H9 (cell line): ENCODE results near the gene ME3. TPM values are rescaled to one million over a fixed set of nuclear protein-coding genes. Genes with fewer than 3 reads are reported as not detected.

Source experiments
- DNase-seq: peaks from one replicate; pipeline ENCODE4 v3.0.0-alpha.2; 2017
- H2AFZ ChIP-seq: one replicate; pipeline ENCODE4 v1.6.1; 2013; ENCODE audit warnings: mild to moderate bottlenecking, low read length, control low read depth, moderate library complexity
- H2AK5ac ChIP-seq: 2 replicates; pipeline ENCODE4 v1.6.1; 2013; ENCODE audit warnings: low read length, control low read depth, mixed read lengths; ENCODE audit not compliant: insufficient read length
- H2BK120ac ChIP-seq: one replicate; pipeline ENCODE4 v1.6.1; 2013; ENCODE audit warnings: low read depth, mild to moderate bottlenecking, low read length, control low read depth, inconsistent platforms; ENCODE audit not compliant: poor library complexity, severe bottlenecking
- H2BK12ac ChIP-seq: 2 replicates; pipeline ENCODE4 v1.6.1; 2013; ENCODE audit warnings: low read length, control low read depth, mixed read lengths, low read depth; ENCODE audit not compliant: insufficient read length
- H2BK15ac ChIP-seq: 2 replicates; pipeline ENCODE4 v1.6.1; 2013; ENCODE audit warnings: low read depth, low read length, control low read depth
- H2BK20ac ChIP-seq: one replicate; pipeline ENCODE4 v1.6.1; 2013; ENCODE audit warnings: low read depth, mild to moderate bottlenecking, low read length, control low read depth, inconsistent platforms; ENCODE audit not compliant: poor library complexity, severe bottlenecking
- H2BK5ac ChIP-seq: 2 replicates; pipeline ENCODE4 v1.6.1; 2013; ENCODE audit warnings: low read length, control low read depth, mixed read lengths; ENCODE audit not compliant: insufficient read length
- H3K14ac ChIP-seq: 2 replicates; pipeline ENCODE4 v1.6.1; 2013; ENCODE audit warnings: low read length, control low read depth; ENCODE audit not compliant: insufficient read depth
- H3K18ac ChIP-seq: 2 replicates; pipeline ENCODE4 v1.6.1; 2013; ENCODE audit warnings: low read depth, mild to moderate bottlenecking, mixed read lengths, low read length, control low read depth; ENCODE audit not compliant: insufficient read length
- H3K23ac ChIP-seq: 2 replicates; pipeline ENCODE4 v1.6.1; 2013; ENCODE audit warnings: low read length, control low read depth, mixed read lengths, low read depth; ENCODE audit not compliant: insufficient read length
- H3K23me2 ChIP-seq: 2 replicates; pipeline ENCODE4 v1.6.1; 2013; ENCODE audit warnings: low read depth, mild to moderate bottlenecking, mixed read lengths, low read length, control low read depth; ENCODE audit not compliant: insufficient read length, poor library complexity, severe bottlenecking
- H3K27ac ChIP-seq: 2 replicates; pipeline ENCODE4 v1.5.1; 2013; ENCODE audit warnings: low read length, control low read depth, mixed read lengths, low read depth; ENCODE audit not compliant: insufficient read length
- H3K27me3 ChIP-seq: 2 replicates; pipeline ENCODE4 v1.6.1; 2013; ENCODE audit warnings: low read length, control low read depth, inconsistent platforms; ENCODE audit not compliant: insufficient read depth
- H3K4ac ChIP-seq: 2 replicates; pipeline ENCODE4 v1.6.1; 2013; ENCODE audit warnings: low read depth, mild to moderate bottlenecking, control low read depth, inconsistent platforms, low read length, moderate library complexity
- H3K4me1 ChIP-seq: 2 replicates; pipeline ENCODE4 v1.6.1; 2013; ENCODE audit warnings: low read length, control low read depth, inconsistent platforms; ENCODE audit not compliant: insufficient read depth
- H3K4me2 ChIP-seq: 2 replicates; pipeline ENCODE4 v1.6.1; 2013; ENCODE audit warnings: low read length, control low read depth, mixed read lengths; ENCODE audit not compliant: insufficient read length, insufficient read depth
- H3K56ac ChIP-seq: 2 replicates; pipeline ENCODE4 v1.6.1; 2013; ENCODE audit warnings: low read depth, mild to moderate bottlenecking, mixed read lengths, low read length, control low read depth; ENCODE audit not compliant: insufficient read length
- H3K79me1 ChIP-seq: 2 replicates; pipeline ENCODE4 v1.6.1; 2013; ENCODE audit warnings: low read depth, mild to moderate bottlenecking, moderate library complexity, low read length, control low read depth, inconsistent platforms; ENCODE audit not compliant: insufficient read depth, poor library complexity, severe bottlenecking
- H3K79me2 ChIP-seq: 2 replicates; pipeline ENCODE4 v1.6.1; 2013; ENCODE audit warnings: low read length, control low read depth, inconsistent platforms; ENCODE audit not compliant: insufficient read depth
- H3K9ac ChIP-seq: 2 replicates; pipeline ENCODE4 v1.6.1; 2013; ENCODE audit warnings: low read length, control low read depth, mixed read lengths; ENCODE audit not compliant: insufficient read length; ENCODE audit errors: extremely low read depth
- H3K9me3 ChIP-seq: one replicate; pipeline ENCODE4 v1.6.1; 2013; ENCODE audit warnings: low read depth, low read length, inconsistent platforms; ENCODE audit not compliant: control insufficient read depth
- H3T11ph ChIP-seq: one replicate; pipeline ENCODE4 v1.6.1; 2013; ENCODE audit warnings: mild to moderate bottlenecking, low read length, control low read depth, inconsistent platforms
- H4K20me1 ChIP-seq: one replicate; pipeline ENCODE4 v1.6.1; 2013; ENCODE audit not compliant: control insufficient read depth, insufficient read length, insufficient read depth
- H4K5ac ChIP-seq: 2 replicates; pipeline ENCODE4 v1.6.1; 2013; ENCODE audit warnings: low read depth, mild to moderate bottlenecking, mixed read lengths, low read length, control low read depth; ENCODE audit not compliant: insufficient read length
- H4K8ac ChIP-seq: replicated peaks from 2 replicates; pipeline ENCODE4 v1.6.1; 2013; ENCODE audit warnings: low read length, control low read depth, mixed read lengths, low read depth; ENCODE audit not compliant: insufficient read length
- H4K91ac ChIP-seq: 2 replicates; pipeline ENCODE4 v1.6.1; 2013; ENCODE audit warnings: low read depth, mild to moderate bottlenecking, moderate library complexity, mixed read lengths, low read length, control low read depth; ENCODE audit not compliant: insufficient read length
- H3K27ac Mint-ChIP-seq, 3 experiments: 2 replicates in 2 of 3; 3 replicates in 1 of 3; pipeline ENCODE4 v1.8.0; 2020 to 2021; ENCODE audit warnings: mixed read lengths in 3 of 3, mild to moderate bottlenecking in 1 of 3, moderate library complexity in 1 of 3
- H3K27me3 Mint-ChIP-seq: 2 replicates; pipeline ENCODE4 v1.8.0; 2021; ENCODE audit warnings: low read depth, mild to moderate bottlenecking, moderate library complexity, mixed read lengths
- H3K36me3 Mint-ChIP-seq, 3 experiments: 2 replicates in 2 of 3; 3 replicates in 1 of 3; pipeline ENCODE4 v1.8.0; 2020 to 2021; ENCODE audit warnings: low read depth in 3 of 3, mixed read lengths in 3 of 3; ENCODE audit not compliant: insufficient read depth in 1 of 3
- H3K4me1 Mint-ChIP-seq, 2 experiments: 2 replicates each; pipeline ENCODE4 v1.8.0; 2020; ENCODE audit warnings: mixed read lengths in 2 of 2
- H3K4me3 Mint-ChIP-seq, 2 experiments: 2 replicates in 1 of 2; 3 replicates in 1 of 2; pipeline ENCODE4 v1.8.0; 2020 to 2021; ENCODE audit warnings: mild to moderate bottlenecking in 2 of 2, mixed read lengths in 2 of 2, moderate library complexity in 1 of 2
- H3K9me3 Mint-ChIP-seq, 2 experiments: 2 replicates in 1 of 2; 3 replicates in 1 of 2; pipeline ENCODE4 v1.8.0; 2020; ENCODE audit warnings: mild to moderate bottlenecking in 2 of 2, mixed read lengths in 2 of 2, moderate library complexity in 1 of 2
- WGBS: extraction: QIAGEN DNeasy Blood & Tissue Kit; methylation state at CpG from one replicate; pipeline ENCODE4 v1.1.7; 2013; ENCODE audit warnings: missing lambda C conversion rate, low lambda C conversion rate, mixed read lengths; ENCODE audit not compliant: insufficient read length; ENCODE audit errors: extremely low coverage; 5-methylcytosine and 5-hydroxymethylcytosine counted together
- total RNA-seq: library from RNA; stranded (reverse); gene quantifications from 2 replicates; pipeline ENCODE4 v1.2.1, GENCODE V29; 2021
- TF ChIP-seq, protein P1 (sequence below): fragments of 200-600 bp; sonication (generic); conservative IDR thresholded peaks from 3 replicates; pipeline ENCODE4 v1.8.0; 2021; ENCODE audit warnings: antibody characterized with exemption, mild to moderate bottlenecking

The ME3 gene
- total RNA-seq, 1 experiment from 2014 or later, result 2.8 TPM

DNA sequence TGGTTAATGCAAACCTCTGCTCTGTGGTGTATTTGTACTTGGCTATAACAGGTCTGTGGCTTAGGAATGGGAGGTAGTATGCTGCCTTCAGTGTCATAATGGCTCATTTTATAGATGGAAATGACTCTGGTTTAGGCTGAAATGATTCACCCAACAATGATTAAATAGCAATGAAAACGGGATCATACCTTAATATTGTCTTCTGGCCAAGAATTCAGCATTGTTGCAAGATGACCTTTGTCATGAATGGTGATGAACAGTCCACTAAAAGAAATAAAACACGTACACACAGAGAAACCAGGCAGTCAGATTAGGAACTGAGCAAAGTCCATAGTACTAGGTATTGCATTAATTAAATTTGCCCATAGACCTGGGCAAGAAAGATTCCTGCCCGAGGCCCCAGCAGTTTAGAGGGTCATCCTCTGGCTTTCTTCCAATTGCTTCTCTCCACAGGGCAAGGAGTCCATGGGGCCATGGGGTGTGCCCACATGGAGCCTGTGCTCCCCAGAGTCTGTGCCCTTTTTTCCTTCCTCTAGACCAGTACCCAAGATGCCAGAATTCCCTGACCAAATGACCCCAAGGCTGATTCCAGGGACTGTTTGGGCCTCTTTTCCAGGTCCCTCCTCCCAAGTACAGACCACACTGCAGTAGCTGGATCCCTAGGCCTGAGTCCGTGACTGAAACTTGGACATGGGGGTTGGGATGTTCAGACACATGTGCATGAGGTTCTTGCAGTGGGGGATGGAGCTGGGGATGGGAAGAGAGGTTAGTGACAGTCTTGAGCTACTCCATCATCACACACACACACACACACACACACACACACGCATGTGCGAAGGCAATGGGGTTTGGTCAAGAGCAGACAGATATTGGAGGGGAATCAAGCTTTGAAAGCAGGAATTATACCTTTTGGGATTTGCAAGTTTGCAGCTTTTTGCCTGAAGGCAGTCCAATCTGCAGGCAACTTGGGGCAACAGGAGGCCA lies 163.5 kb downstream of the ME3 start:
- H3K14ac ChIP-seq, result no peak overlapping the region
- H3K27me3 ChIP-seq, result no peaks in the 10 kb centered on the region
- peaks cover 17% of the 10 kb centered on the region for H3K9me3 ChIP-seq
- no peak overlapping the region for H2BK12ac ChIP-seq
- H3K23ac ChIP-seq, result no peak overlapping the region
- no peak overlapping the region for H2AK5ac ChIP-seq
- no peaks in the 10 kb centered on the region for H3K79me2 ChIP-seq
- H3K27me3 Mint-ChIP-seq, result no peaks in the 10 kb centered on the region
- H3K4me2 ChIP-seq, result no peak overlapping the region
- no peaks in the 10 kb centered on the region for H3K36me3 Mint-ChIP-seq
- H2BK120ac ChIP-seq, result no peak overlapping the region
- H3K27ac Mint-ChIP-seq, result no peak overlapping the region
- peaks cover 0 to 4% of the 10 kb centered on the region in 2 experiments; a peak in 3 of 4 replicates for H3K4me1 Mint-ChIP-seq
- peaks cover 2% of the 10 kb centered on the region; the same call in 1 of the 2 replicates for H3K4me1 ChIP-seq
- H3K27ac ChIP-seq, result no peak overlapping the region
- no peak overlapping the region for H2BK20ac ChIP-seq
- no peaks in the 10 kb centered on the region for H3K79me1 ChIP-seq
- H3K4ac ChIP-seq, result no peak overlapping the region
- H3T11ph ChIP-seq, result no peak overlapping the region
- DNase-seq, result no peak
- H3K4me3 Mint-ChIP-seq, result no peak overlapping the region
- no peak overlapping the region for H4K5ac ChIP-seq
- no CpG with 5 or more reads among the region's 6 CpGs for WGBS
- TF ChIP-seq, protein P1, sequence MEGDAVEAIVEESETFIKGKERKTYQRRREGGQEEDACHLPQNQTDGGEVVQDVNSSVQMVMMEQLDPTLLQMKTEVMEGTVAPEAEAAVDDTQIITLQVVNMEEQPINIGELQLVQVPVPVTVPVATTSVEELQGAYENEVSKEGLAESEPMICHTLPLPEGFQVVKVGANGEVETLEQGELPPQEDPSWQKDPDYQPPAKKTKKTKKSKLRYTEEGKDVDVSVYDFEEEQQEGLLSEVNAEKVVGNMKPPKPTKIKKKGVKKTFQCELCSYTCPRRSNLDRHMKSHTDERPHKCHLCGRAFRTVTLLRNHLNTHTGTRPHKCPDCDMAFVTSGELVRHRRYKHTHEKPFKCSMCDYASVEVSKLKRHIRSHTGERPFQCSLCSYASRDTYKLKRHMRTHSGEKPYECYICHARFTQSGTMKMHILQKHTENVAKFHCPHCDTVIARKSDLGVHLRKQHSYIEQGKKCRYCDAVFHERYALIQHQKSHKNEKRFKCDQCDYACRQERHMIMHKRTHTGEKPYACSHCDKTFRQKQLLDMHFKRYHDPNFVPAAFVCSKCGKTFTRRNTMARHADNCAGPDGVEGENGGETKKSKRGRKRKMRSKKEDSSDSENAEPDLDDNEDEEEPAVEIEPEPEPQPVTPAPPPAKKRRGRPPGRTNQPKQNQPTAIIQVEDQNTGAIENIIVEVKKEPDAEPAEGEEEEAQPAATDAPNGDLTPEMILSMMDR, result no peak
- H4K20me1 ChIP-seq, result no peaks in the 10 kb centered on the region
- H3K9me3 Mint-ChIP-seq, result no peaks in the 10 kb centered on the region
- H2BK5ac ChIP-seq, result no peak overlapping the region
- no peak overlapping the region for H3K56ac ChIP-seq
- no peaks in the 10 kb centered on the region for H3K23me2 ChIP-seq
- H4K8ac ChIP-seq, result no peak overlapping the region
- H4K91ac ChIP-seq, result no peak overlapping the region
- H3K18ac ChIP-seq, result no peak overlapping the region
- H3K9ac ChIP-seq, result no peak overlapping the region
- H2AFZ ChIP-seq, result no peak overlapping the region
- no peak overlapping the region for H2BK15ac ChIP-seq
